NCI-H524 treated with DMSO at 0.1 percent for 48 hours (cell line): ENCODE measurements around the gene ARHGEF35.
"Not testable (repeated sequence)": the region's sequence is repeated elsewhere in the genome, so short reads cannot be mapped to it uniquely, and the experiment has no call there.

Experiments
- DNase-seq: peaks from one replicate; lab custom pipeline; 2025; lab: John Stamatoyannopoulos, UW

The ARHGEF35 gene

GRCh38 chr7:144178380-144179164, 17.1 kb downstream of the ARHGEF35 start:
- not testable (repeated sequence) for DNase-seq

DNA sequence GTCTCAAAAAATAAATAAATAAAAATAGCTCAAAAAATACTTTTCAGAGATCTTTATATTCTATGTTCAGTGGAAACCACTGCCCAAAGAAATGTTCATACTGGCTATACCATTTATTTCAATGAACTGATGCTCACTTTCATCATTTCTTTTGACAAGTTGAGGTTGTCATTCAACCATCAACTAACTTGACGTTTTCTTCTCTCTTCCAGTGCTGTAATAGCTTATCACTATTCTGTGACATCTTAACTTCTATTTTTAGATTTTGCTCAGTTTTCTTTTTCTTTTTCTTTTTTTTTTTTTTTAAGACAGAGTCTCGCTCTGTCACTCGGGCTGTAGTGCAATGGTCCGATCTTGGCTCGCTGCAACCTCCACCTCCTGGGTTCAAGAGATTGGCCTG, 21.0 kb downstream of the ARHGEF35 start:
- DNase-seq, result no peak

GRCh38 chr7:144171594-144172350, 23.9 kb downstream of the ARHGEF35 start:
- not testable (repeated sequence) for DNase-seq

DNA sequence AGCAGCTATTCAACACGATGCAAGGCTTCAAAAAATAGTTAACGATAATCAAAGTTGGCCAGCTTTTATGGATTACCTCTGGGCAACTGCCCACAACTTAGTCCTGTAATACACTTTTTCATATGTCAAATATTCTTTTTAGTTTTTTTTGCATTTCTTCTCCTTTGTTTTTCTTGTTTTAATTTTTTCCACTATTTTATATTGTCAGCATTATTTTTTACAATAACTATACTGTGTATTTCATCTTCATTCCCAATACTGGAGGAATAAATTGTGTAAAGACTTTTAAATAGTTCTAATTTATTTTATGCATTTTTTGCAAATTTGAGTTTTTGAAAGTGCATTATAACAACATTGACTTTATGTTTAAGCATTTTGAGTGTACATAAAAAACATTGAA, 30.8 kb downstream of the ARHGEF35 start:
- no peak for DNase-seq

DNA sequence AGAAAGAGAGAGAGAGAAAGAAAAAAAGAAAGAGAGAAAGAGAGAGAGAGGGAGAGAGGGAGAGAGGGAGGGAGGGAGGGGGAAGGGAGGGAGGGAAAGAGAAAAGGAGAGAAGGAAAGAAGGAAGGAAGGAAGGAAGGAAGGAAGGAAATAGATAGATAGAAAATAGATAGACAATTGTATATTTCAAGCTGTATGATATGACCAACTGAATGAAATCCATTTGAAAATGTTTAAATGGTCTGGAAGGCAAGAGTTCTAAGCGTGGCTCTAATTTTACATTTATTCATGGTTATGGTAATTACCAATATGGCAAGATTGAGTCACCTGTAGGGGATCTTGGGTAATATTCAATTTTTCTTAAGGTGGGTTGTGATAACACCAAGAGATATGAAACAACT, 36.8 kb downstream of the ARHGEF35 start:
- DNase-seq, result no peak

DNA sequence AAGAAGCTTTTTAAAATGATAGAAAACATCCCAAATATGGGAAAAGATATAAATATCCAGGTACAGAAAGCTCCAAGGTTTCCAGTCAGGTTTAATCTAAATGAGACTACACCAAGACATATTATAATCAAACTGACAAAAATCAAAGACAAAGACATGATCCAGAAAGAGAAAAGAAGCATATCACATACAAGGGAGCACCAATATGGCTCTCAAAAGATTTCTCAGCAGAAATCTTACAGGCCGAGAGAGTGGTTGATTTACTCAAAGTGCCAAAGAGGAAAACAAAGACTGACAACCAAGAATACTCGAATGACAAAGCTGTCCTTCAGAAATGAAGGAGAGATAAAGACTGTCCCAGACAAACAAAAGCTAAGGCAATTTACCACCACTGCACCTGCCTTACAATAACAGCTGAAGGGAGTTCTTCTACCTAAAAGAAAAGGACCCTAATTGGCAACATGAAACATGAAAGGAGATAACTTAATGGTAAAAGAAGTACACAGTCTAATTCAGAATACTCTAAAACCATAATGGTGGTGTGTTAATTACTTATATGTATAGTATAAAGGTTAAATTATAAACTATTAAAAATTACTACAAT, 47.3 kb downstream of the ARHGEF35 start:
- DNase-seq, result no peak

DNA sequence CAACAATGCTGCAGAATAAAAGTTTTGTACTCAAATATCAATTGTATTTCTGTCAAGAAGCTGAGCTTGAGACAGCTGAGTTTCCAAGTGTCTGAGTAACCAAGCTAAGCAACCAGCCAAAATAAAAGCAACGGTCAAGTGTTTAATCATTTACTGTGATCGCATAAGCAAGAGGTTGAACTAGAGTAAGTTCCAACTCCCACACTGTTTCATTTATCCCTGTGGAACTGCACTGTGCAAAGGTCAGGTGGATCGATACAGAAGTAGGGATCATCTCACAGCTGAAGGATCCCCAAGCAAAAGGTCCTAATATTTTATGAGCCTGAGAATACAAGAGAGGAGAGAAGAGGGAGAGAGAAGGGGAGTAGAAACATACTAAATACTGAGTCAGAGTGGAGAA, 51.2 kb downstream of the ARHGEF35 start:
- no peak for DNase-seq

- DNase-seq, result no peak
These were observed 53.4 kb downstream of the ARHGEF35 start for GRCh38 chr7:144142187-144142586.

- DNase-seq, result no peak
These were observed 58.1 kb downstream of the ARHGEF35 start for GRCh38 chr7:144137501-144137900.
